OCI-LY7 (cell line): ENCODE data around the gene PCNT. TPM values are rescaled to one million over a fixed set of nuclear protein-coding genes. Genes with fewer than 3 reads are reported as not detected.

Experiments
- BruUV-seq: library from RNA; stranded (reverse); fragments of 400-500 nt; replicated peaks from 2 replicates; lab custom pipeline; 2021; lab: Mats Ljungman, UMichigan
- CTCF ChIA-PET: fragments of 300-600 bp; sonication (Branson Sonifier 250); formaldehyde crosslinking; loops from one replicate; lab custom pipeline; 2022; ENCODE audit warnings: antibody characterized with exemption; ENCODE audit not compliant: unreplicated experiment; lab: Charles Lee
- POLR2A ChIA-PET: fragments of 300-600 bp; sonication (Branson Sonifier 250); formaldehyde crosslinking; loops from one replicate; lab custom pipeline; 2022; ENCODE audit warnings: antibody characterized with exemption; lab: Charles Lee
- DNase-seq: peaks from one replicate; pipeline ENCODE4 v3.0.0-alpha.2; 2015; ENCODE audit warnings: low spot score
- H2AFZ ChIP-seq: fragments of 200-600 bp; sonication (generic), shearing (Covaris generic); 2 replicates; pipeline ENCODE4 v1.6.1; 2014; ENCODE audit warnings: mild to moderate bottlenecking, antibody characterized with exemption, low read length, moderate library complexity
- H3K27ac ChIP-seq: fragments of 200-600 bp; sonication (generic); 2 replicates; pipeline ENCODE4 v1.5.1; 2014; ENCODE audit warnings: mixed run types, low read depth, mild to moderate bottlenecking, moderate library complexity, low read length, inconsistent platforms; ENCODE audit not compliant: poor library complexity, severe bottlenecking
- H3K36me3 ChIP-seq: fragments of 200-600 bp; sonication (generic); 2 replicates; pipeline ENCODE4 v1.6.1; 2014; ENCODE audit warnings: mild to moderate bottlenecking, antibody characterized with exemption, low read length, moderate library complexity, mixed read lengths; ENCODE audit not compliant: insufficient read depth
- H3K4me1 ChIP-seq: fragments of 200-600 bp; sonication (generic); 2 replicates; pipeline ENCODE4 v1.5.1; 2014; ENCODE audit warnings: mild to moderate bottlenecking, low read length; ENCODE audit not compliant: insufficient read depth, poor library complexity, severe bottlenecking
- H3K4me2 ChIP-seq: fragments of 200-600 bp; sonication (generic); 2 replicates; pipeline ENCODE4 v1.6.1; 2014; ENCODE audit warnings: mild to moderate bottlenecking, low read length
- H3K4me3 ChIP-seq: fragments of 200-600 bp; sonication (generic); 2 replicates; pipeline ENCODE4 v1.5.1; 2014; ENCODE audit warnings: mild to moderate bottlenecking, low read depth, low read length; ENCODE audit not compliant: poor library complexity, severe bottlenecking
- H3K79me2 ChIP-seq: fragments of 200-600 bp; sonication (generic); 2 replicates; pipeline ENCODE4 v1.6.1; 2016; ENCODE audit warnings: low read depth, mild to moderate bottlenecking, low read length, moderate library complexity, mixed read lengths; ENCODE audit not compliant: insufficient read depth
- H3K9me2 ChIP-seq: fragments of 200-600 bp; sonication (generic); 2 replicates; pipeline ENCODE4 v1.6.1; 2016; ENCODE audit warnings: mild to moderate bottlenecking, low read length, mixed read lengths; ENCODE audit not compliant: insufficient read depth
- H3K9me3 ChIP-seq: fragments of 200-600 bp; sonication (generic); 2 replicates; pipeline ENCODE4 v1.6.1; 2014; ENCODE audit warnings: mild to moderate bottlenecking, mixed run types, low read length, mixed read lengths
- H4K20me1 ChIP-seq: fragments of 200-600 bp; sonication (generic); 2 replicates; pipeline ENCODE4 v1.6.1; 2014; ENCODE audit warnings: mild to moderate bottlenecking, antibody characterized with exemption, low read length, moderate library complexity, mixed read lengths; ENCODE audit not compliant: insufficient read depth
- CTCF ChIP-seq: fragments of 200-600 bp; sonication (generic); conservative IDR thresholded peaks from 2 replicates; pipeline ENCODE4 v1.5.1; 2014; ENCODE audit warnings: mild to moderate bottlenecking, antibody characterized with exemption, low read length, moderate library complexity, mixed read lengths
- EZH2phosphoT487 ChIP-seq: fragments of 200-600 bp; sonication (generic); IDR thresholded peaks from 2 replicates; pipeline ENCODE4 v1.6.1; 2018; ENCODE audit warnings: low read depth, borderline replicate concordance, mild to moderate bottlenecking, mixed run types, antibody characterized with exemption, low read length, moderate library complexity, mixed read lengths
- intact Hi-C: fragments of 100-400 bp; cut with micrococcal nuclease; formaldehyde crosslinking; loops from one replicate; pipeline ENCODE4 v1.10.0; 2022; ENCODE audit not compliant: unreplicated experiment
- total RNA-seq, 2 experiments: library from RNA; depleted of rRNA in 1 of 2; stranded (reverse); fragments of >200 nt in 1 of 2; shearing (Covaris generic) in 1 of 2; gene quantifications; 2 replicates each; pipeline ENCODE4 v1.2.3, GENCODE V29; 2014 to 2022

PCNT gene
- total RNA-seq, 2 experiments from 2014 or later: 48.4 to 84.1 TPM

GRCh38 chr21:46376856-46377453, 53.0 kb downstream of the PCNT start:
- TF ChIP-seq CTCF: no peak
- TF ChIP-seq EZH2phosphoT487: no peak
- Histone ChIP-seq H3K9me3 (peaks cover 20% of the 10 kb centered on the region), H2AFZ (no peak overlapping the region), H3K27ac (no peak overlapping the region), H4K20me1 (no peaks in the 10 kb centered on the region), H3K36me3 (peaks cover 84% of the 10 kb centered on the region), H3K4me3 (no peak overlapping the region), H3K9me2 (no peaks in the 10 kb centered on the region), H3K4me1 (no peaks in the 10 kb centered on the region), H3K4me2 (no peak overlapping the region), H3K79me2 (peaks cover 54% of the 10 kb centered on the region)
- DNase-seq: no peak
- ChIA-PET POLR2A (no interaction called here), CTCF (no interaction called here)
- intact Hi-C loops: no loop called here
- BruUV-seq: no TSS peak

- Histone ChIP-seq H2AFZ (no peak overlapping the region), H3K27ac (no peak overlapping the region), H4K20me1 (no peaks in the 10 kb centered on the region), H3K36me3 (peaks cover 84% of the 10 kb centered on the region), H3K4me3 (no peak overlapping the region), H3K79me2 (peaks cover 49% of the 10 kb centered on the region), H3K9me2 (no peaks in the 10 kb centered on the region), H3K4me2 (no peak overlapping the region), H3K9me3 (peaks cover 28% of the 10 kb centered on the region), H3K4me1 (no peaks in the 10 kb centered on the region)
- intact Hi-C loops: no loop called here
- POLR2A ChIA-PET: no interaction called here
- CTCF ChIA-PET: no interaction called here
- TF ChIP-seq CTCF: no peak
- no peak for TF ChIP-seq EZH2phosphoT487
- DNase-seq: no peak
- BruUV-seq: no TSS peak
Measured at GRCh38 chr21:46377789-46378188, 53.8 kb downstream of the PCNT start.

- ChIA-PET CTCF (no interaction called here), POLR2A (no interaction called here)
- DNase-seq: no peak
- no peaks in the 10 kb centered on the region for H3K4me1 ChIP-seq
- no peaks in the 10 kb centered on the region for H4K20me1 ChIP-seq
- peaks cover 31% of the 10 kb centered on the region for H3K9me3 ChIP-seq
- H3K4me3 ChIP-seq: no peak overlapping the region
- no peak overlapping the region for H3K27ac ChIP-seq
- BruUV-seq: no TSS peak
- peaks cover 89% of the 10 kb centered on the region for H3K36me3 ChIP-seq
- intact Hi-C loops: no loop called here
- TF ChIP-seq EZH2phosphoT487 (no peak), CTCF (no peak)
- H3K9me2 ChIP-seq: no peaks in the 10 kb centered on the region
- no peak overlapping the region for H3K4me2 ChIP-seq
- peaks cover 46% of the 10 kb centered on the region for H3K79me2 ChIP-seq
- H2AFZ ChIP-seq: no peak overlapping the region
Measured at GRCh38 chr21:46379105-46379504, 55.1 kb downstream of the PCNT start.
